Activated CD4-positive, alpha-beta T cell treated with anti-CD3 and anti-CD28 coated beads for 36 hours (primary cell): ENCODE measurements around the gene WDR11. TPM values are rescaled to one million over a fixed set of nuclear protein-coding genes. Genes with fewer than 3 reads are reported as not detected.
A peak's percentile ranks its signal among the peaks of the same experiment; 100 is the strongest.

ENCODE experiments used
- ATAC-seq: fragments of 200-7000 bp; cut with Tn5 transposase; one replicate; pipeline ENCODE4 v1.10.0; 2021; ENCODE audit warnings: mild to moderate bottlenecking, moderate library complexity
- CTCF ChIA-PET: fragments of 350-600 bp; sonication (Branson Sonifier 250); formaldehyde crosslinking; loops from one replicate; lab custom pipeline; 2021; ENCODE audit warnings: antibody characterized with exemption; lab: Charles Lee
- POLR2A ChIA-PET: fragments of 350-600 bp; sonication (Branson Sonifier 250); formaldehyde crosslinking; loops from one replicate; lab custom pipeline; 2021; ENCODE audit warnings: antibody characterized with exemption, inconsistent platforms; lab: Charles Lee
- DNase-seq: peaks from one replicate; pipeline ENCODE4 v3.0.0-alpha.2; 2020
- H3K27ac Mint-ChIP-seq: one replicate; pipeline ENCODE4 v1.8.0; 2021; ENCODE audit warnings: mixed read lengths
- H3K27me3 Mint-ChIP-seq: one replicate; pipeline ENCODE4 v1.8.0; 2021; ENCODE audit warnings: mixed read lengths
- H3K36me3 Mint-ChIP-seq: one replicate; pipeline ENCODE4 v1.8.0; 2021; ENCODE audit warnings: low read depth, mixed read lengths
- H3K4me1 Mint-ChIP-seq: one replicate; pipeline ENCODE4 v1.8.0; 2021; ENCODE audit warnings: mixed read lengths
- H3K4me3 Mint-ChIP-seq: one replicate; pipeline ENCODE4 v1.8.0; 2021; ENCODE audit warnings: mild to moderate bottlenecking, moderate library complexity, mixed read lengths
- H3K9me3 Mint-ChIP-seq: one replicate; pipeline ENCODE4 v1.8.0; 2021; ENCODE audit warnings: low read depth, mixed read lengths
- intact Hi-C, 2 experiments: fragments of 100-400 bp; cut with DNase I in 1 of 2; cut with micrococcal nuclease in 1 of 2; formaldehyde crosslinking; loops; one replicate each; pipeline versions ENCODE4 v1.14.2 to v1.15.1; 2022 to 2024; cut with DNase I, micrococcal nuclease
- total RNA-seq, 2 experiments: library from RNA; stranded (reverse); gene quantifications; one replicate each; pipeline ENCODE4 v1.2.3, GENCODE V29; 2021

Gene WDR11, protein sequence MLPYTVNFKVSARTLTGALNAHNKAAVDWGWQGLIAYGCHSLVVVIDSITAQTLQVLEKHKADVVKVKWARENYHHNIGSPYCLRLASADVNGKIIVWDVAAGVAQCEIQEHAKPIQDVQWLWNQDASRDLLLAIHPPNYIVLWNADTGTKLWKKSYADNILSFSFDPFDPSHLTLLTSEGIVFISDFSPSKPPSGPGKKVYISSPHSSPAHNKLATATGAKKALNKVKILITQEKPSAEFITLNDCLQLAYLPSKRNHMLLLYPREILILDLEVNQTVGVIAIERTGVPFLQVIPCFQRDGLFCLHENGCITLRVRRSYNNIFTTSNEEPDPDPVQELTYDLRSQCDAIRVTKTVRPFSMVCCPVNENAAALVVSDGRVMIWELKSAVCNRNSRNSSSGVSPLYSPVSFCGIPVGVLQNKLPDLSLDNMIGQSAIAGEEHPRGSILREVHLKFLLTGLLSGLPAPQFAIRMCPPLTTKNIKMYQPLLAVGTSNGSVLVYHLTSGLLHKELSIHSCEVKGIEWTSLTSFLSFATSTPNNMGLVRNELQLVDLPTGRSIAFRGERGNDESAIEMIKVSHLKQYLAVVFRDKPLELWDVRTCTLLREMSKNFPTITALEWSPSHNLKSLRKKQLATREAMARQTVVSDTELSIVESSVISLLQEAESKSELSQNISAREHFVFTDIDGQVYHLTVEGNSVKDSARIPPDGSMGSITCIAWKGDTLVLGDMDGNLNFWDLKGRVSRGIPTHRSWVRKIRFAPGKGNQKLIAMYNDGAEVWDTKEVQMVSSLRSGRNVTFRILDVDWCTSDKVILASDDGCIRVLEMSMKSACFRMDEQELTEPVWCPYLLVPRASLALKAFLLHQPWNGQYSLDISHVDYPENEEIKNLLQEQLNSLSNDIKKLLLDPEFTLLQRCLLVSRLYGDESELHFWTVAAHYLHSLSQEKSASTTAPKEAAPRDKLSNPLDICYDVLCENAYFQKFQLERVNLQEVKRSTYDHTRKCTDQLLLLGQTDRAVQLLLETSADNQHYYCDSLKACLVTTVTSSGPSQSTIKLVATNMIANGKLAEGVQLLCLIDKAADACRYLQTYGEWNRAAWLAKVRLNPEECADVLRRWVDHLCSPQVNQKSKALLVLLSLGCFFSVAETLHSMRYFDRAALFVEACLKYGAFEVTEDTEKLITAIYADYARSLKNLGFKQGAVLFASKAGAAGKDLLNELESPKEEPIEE
- 10 to 100 TPM; 39.6 to 65.1 TPM for total RNA-seq

DNA sequence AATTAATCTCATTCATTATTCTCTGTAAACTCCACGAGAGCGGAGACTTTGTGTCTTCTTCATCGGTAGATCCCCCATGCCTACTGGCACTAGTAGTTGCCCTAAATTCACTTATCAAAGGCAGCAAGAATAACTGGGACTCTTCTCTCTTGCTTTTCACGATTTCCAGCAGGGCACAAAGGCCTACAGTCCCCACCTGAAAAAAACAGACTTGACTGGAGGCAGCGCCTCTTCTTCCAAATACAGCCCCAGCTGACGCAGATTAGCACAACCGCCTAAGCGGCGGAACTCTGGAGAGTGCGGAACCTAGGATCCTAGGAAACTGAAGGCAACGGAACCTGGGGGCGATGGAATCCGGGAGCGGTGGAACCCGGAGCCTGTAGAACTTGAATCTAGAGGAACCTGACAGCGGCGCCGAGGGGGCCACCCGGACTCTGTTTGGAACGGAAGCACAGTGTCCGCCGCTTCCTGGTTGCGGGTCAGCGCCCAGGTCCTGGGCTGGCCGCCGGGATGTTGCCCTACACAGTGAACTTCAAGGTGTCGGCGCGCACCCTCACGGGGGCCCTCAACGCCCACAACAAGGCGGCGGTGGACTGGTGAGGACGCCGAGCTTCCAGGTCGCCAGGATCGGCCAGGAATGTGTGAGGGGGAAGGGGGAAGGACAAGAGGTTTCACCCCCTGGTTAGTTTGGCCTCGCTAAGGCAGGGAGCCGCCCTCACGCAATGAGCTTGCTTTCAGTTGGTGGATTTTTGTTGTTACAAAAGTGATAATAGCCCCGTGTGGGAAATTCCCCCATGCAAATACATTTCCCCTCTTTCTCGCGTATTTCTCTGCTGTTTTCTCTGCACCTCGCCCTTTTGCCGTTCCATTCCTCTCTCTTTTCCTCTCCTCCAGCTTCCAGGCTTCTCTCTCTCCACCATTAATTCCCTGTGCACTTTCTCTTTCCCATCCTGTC lies at the start of gene WDR11:
Gene WDR11, plus strand, starts transcription at position 452 of the 955 bp plus-strand sequence. Its CDS starts 59 bp downstream, at position 511.
- ChIA-PET POLR2A (no interaction called here), CTCF (interaction anchor here (1.1 kb wide), 1 partner anchor 13 kb away, joined by 3 read pairs; no protein-coding TSS in a partner anchor)
- peak; percentile 93 for ATAC-seq
- Mint-ChIP-seq H3K4me3 (peak within 1 kb of the TSS; percentile 88), H3K36me3 (peaks cover 23% of the 10 kb centered on the region), H3K27ac (peak within 1 kb of the TSS; percentile 86), H3K9me3 (peaks cover 1% of the 10 kb centered on the region), H3K4me1 (peaks cover 38% of the 10 kb centered on the region), H3K27me3 (no peaks in the 10 kb centered on the region)
- DNase-seq = peak; percentile 83
- intact Hi-C loops = loop anchor here in 1 of 2 experiments (5.0 kb wide), 1 partner anchor 1076 kb away; the partner anchor contains the start of gene ATE1

DNA sequence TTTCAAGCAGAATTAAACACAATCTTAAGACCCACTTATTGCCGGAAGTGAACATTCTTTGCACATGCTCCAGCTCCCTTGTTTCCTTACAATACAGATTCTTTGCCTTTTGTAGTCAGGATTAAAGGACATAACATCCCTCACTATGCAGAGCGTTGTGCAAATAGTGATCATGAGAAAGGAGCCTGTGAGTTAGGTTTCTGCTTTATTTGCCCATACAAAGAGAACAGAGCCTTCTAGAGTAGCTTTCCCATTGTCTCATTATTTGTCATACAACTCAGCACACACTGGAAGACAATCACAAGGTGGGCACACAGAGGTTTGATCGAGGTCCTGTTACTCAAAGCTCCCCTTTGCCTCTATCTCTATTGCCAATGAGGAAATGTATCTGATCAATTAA lies 48.2 kb upstream of the WDR11 start:
- ATAC-seq (no peak), DNase-seq (no peak)
- no peaks in the 10 kb centered on the region for H3K4me1 Mint-ChIP-seq
- intact Hi-C loops = no loop called here
- no peak overlapping the region for H3K27ac Mint-ChIP-seq
- no peaks in the 10 kb centered on the region for H3K9me3 Mint-ChIP-seq
- H3K4me3 Mint-ChIP-seq = no peak overlapping the region
- ChIA-PET POLR2A (no interaction called here), CTCF (interaction anchor here (0.5 kb wide), 1 partner anchor 45 kb away, joined by 3 read pairs; no protein-coding TSS in a partner anchor)
- H3K27me3 Mint-ChIP-seq = peaks cover 2% of the 10 kb centered on the region
- no peaks in the 10 kb centered on the region for H3K36me3 Mint-ChIP-seq

DNA sequence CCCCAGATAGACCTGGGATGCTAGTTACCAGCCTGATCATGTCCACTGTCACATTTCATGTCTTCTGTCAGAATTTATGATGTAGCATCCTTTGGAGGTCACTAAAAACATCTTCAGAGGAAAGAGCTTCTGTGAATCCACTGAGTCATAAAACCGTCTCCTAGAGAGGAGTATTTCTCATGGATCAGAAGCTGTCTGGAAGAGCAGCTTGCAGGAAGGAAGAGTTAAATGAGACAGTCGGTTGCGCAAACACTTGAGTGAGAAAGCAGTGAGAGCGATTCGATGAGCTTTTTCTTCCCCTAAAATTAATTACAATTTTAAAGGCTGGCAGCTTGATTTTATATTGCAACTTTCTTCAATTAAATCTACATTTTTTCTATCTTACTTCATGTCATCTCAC lies 47.2 kb upstream of the WDR11 start:
- H3K36me3 Mint-ChIP-seq = no peaks in the 10 kb centered on the region
- intact Hi-C loops = no loop called here
- POLR2A ChIA-PET = no interaction called here
- no peak overlapping the region for H3K4me3 Mint-ChIP-seq
- CTCF ChIA-PET = interaction anchor here (0.6 kb wide), 1 partner anchor 329 kb away, joined by 4 read pairs; no protein-coding TSS in a partner anchor
- peaks cover 2% of the 10 kb centered on the region for H3K27me3 Mint-ChIP-seq
- DNase-seq = no peak
- H3K27ac Mint-ChIP-seq = no peak overlapping the region
- H3K4me1 Mint-ChIP-seq = no peaks in the 10 kb centered on the region
- no peaks in the 10 kb centered on the region for H3K9me3 Mint-ChIP-seq
- no peak for ATAC-seq

DNA sequence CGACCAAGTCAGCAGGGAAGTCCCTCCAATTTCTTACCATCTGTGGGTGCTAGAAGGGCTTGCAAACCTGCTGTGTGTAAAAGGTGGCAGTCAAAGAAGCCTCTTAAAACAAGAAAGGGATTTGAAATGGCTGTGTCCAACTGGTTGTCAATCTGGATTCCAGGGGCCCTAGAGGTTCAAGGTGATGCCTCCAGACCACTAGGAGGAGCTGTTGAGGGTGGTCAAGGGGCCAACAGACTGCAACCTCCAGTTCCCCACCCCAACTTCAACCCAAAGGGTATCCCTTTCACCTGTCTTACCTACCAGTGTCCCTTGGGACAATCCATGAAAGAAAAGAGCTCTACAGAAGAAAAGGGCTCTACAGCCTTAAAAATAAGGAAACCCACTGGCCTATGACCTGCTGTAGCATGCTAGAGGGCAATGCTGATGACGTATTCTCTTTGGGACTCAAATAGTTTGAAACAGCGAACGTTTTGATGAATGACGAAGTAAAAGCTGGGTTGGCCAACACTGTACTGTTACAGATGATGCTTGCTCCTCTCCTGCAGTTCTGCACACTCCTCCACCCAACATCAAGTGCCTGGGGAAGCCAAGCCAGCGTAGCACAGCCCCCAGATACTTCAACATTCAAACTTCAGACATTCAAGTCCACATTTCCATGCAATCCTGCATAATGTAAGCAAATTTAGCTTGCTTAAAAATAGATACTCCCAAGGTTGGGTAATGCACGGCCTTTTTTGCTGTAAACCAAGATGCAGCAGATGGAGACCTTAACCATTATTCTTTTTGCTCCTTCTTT lies 45.9 kb upstream of the WDR11 start:
- ChIA-PET POLR2A (no interaction called here), CTCF (no interaction called here)
- no peak for DNase-seq
- no peak for ATAC-seq
- intact Hi-C loops = no loop called here
- Mint-ChIP-seq H3K4me3 (no peak overlapping the region), H3K4me1 (no peaks in the 10 kb centered on the region), H3K9me3 (no peaks in the 10 kb centered on the region), H3K27me3 (peaks cover 2% of the 10 kb centered on the region), H3K36me3 (no peaks in the 10 kb centered on the region), H3K27ac (no peak overlapping the region)

DNA sequence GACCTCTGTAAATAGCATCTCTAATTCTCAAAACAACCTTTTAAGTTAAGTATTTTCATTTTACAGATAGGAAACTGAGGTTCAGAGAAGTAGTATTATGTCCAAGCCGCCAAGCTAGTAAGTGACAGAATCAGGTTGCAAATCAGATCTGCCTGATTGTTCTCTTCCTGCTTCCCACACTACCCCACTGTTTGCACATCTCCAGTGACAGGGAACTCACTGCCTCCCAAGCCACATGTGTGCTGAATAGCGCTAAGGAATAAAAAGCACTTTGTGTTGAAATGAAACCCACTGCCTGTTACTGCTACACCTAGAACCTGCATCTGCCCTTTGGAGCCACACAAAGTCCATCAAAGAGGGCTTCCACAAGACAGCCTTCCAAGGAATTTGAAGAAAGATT lies 45.1 kb upstream of the WDR11 start:
- Mint-ChIP-seq H3K27me3 (peaks cover 7% of the 10 kb centered on the region), H3K27ac (no peak overlapping the region), H3K4me1 (no peaks in the 10 kb centered on the region), H3K4me3 (no peak overlapping the region), H3K9me3 (no peaks in the 10 kb centered on the region), H3K36me3 (no peaks in the 10 kb centered on the region)
- intact Hi-C loops = no loop called here
- no peak for DNase-seq
- ATAC-seq = no peak
- POLR2A ChIA-PET = no interaction called here
- CTCF ChIA-PET = no interaction called here

DNA sequence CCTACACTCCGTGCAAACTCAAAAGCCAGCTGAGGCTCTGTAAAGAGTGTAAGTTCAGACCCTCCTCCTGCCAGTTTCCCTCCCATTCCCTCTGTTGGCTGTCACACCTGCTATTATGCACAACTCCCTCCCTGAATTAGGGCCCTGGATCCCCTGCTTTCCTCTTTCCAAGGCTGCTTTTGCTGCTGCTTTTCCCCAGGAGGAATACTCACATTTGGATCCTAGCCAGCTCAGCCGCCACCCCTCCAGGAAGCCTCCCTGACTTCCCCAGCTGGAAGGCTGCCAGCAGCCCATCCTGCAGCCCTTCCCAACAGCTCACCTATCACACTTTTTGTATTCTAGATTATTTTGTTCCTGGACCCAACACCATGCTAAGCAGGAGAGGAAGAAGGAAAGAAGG lies 40.9 kb upstream of the WDR11 start:
- intact Hi-C loops = no loop called here
- POLR2A ChIA-PET = no interaction called here
- Mint-ChIP-seq H3K36me3 (no peaks in the 10 kb centered on the region), H3K27me3 (peaks cover 15% of the 10 kb centered on the region), H3K27ac (no peak overlapping the region), H3K9me3 (no peaks in the 10 kb centered on the region), H3K4me1 (no peaks in the 10 kb centered on the region), H3K4me3 (no peak overlapping the region)
- CTCF ChIA-PET = no interaction called here
- ATAC-seq (no peak), DNase-seq (no peak)

DNA sequence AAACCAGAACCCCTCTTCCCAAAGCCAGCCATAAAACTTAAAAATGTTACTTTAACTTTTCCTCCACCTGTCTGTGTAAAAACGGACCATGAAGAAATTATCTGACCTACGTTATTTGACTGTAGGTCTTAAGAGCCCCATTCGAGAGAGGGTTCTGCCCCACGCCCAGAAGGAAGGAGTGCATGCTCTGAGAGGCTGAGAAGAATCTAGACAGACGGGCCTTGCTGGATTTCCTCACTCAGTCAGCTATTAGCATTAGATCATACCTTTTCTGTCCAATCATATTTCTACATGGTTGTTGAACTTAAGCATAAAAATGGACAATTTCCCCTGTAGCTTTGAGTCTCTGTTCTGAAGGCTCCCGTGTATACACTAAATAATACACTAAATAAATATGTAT lies 38.1 kb upstream of the WDR11 start:
- Mint-ChIP-seq H3K9me3 (no peaks in the 10 kb centered on the region), H3K27ac (no peak overlapping the region), H3K36me3 (no peaks in the 10 kb centered on the region), H3K27me3 (peaks cover 23% of the 10 kb centered on the region), H3K4me3 (no peak overlapping the region), H3K4me1 (no peaks in the 10 kb centered on the region)
- intact Hi-C loops = no loop called here
- no peak for ATAC-seq
- ChIA-PET CTCF (no interaction called here), POLR2A (no interaction called here)
- DNase-seq = no peak

DNA sequence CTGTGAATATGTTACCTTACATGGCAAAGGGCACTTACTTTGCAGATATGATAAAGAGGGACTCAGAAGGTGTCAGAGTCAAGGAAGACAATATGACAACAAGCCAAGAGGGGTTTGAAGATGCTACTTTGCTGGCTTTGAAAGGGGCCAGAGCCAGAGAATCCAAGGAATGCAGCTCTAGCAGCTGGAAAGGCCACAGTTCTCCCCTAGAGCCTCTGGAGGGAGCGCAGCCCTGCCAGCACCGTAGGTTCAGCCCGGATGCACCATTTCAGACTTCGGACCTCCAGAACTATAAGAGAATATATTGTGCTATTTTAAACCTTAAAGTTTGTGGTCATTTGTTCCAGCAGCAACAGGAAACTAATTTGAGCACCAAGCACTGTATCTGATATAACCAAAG lies 32.9 kb upstream of the WDR11 start:
- DNase-seq (no peak), ATAC-seq (no peak)
- Mint-ChIP-seq H3K4me3 (no peak overlapping the region), H3K4me1 (no peaks in the 10 kb centered on the region), H3K27me3 (peaks cover 25% of the 10 kb centered on the region), H3K36me3 (no peaks in the 10 kb centered on the region), H3K27ac (no peak overlapping the region), H3K9me3 (no peaks in the 10 kb centered on the region)
- POLR2A ChIA-PET = no interaction called here
- intact Hi-C loops = no loop called here
- CTCF ChIA-PET = no interaction called here

DNA sequence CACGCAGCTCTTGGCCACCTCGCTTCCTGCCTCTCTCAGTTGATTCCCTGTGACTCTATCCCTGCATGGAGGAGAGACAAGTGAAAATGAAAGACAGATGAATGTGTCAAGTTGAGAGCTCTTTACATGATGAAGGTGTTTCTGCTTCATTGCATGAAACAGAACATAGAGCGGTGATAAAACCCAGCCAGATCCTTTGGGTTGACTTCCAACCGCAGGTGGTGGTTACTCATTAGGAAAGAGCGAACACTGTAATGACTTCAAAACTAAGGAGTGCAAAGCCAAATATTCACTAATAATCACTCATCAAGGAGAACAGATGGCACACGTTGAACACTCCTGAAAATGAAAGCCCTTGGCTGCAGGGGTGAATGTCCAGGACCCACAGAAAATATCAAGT lies 31.8 kb upstream of the WDR11 start:
- H3K9me3 Mint-ChIP-seq = no peaks in the 10 kb centered on the region
- intact Hi-C loops = no loop called here
- peaks cover 25% of the 10 kb centered on the region for H3K27me3 Mint-ChIP-seq
- no peak for DNase-seq
- ATAC-seq = no peak
- H3K4me3 Mint-ChIP-seq = no peak overlapping the region
- no peak overlapping the region for H3K27ac Mint-ChIP-seq
- CTCF ChIA-PET = no interaction called here
- H3K36me3 Mint-ChIP-seq = no peaks in the 10 kb centered on the region
- POLR2A ChIA-PET = no interaction called here
- no peaks in the 10 kb centered on the region for H3K4me1 Mint-ChIP-seq

DNA sequence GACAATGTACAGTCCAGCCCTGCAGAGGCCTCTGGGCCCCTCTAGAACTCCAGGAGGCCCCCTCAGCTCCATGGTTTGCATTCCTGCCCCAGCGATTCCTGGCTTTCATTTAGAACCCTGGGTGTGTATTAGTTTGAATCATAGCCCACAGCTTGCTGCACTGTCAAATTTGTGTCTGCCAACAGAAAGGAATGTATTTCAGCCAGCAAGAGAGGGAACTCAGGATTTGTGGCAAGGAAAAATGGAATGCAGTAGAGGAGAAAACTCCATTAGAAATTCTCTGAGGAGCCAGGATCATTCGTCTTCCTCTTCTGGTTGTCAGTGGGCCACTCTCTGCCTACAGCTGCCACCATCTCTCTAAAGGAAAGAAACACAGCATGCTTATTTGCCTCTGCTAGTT lies 27.9 kb upstream of the WDR11 start:
- intact Hi-C loops = no loop called here
- no peak for DNase-seq
- H3K4me3 Mint-ChIP-seq = no peak overlapping the region

More for the DNA sequence above, 27.9 kb upstream of the WDR11 start:
- POLR2A ChIA-PET = no interaction called here
- H3K36me3 Mint-ChIP-seq = no peaks in the 10 kb centered on the region
- no peak for ATAC-seq
- CTCF ChIA-PET = no interaction called here
- H3K27ac Mint-ChIP-seq = no peak overlapping the region
- H3K4me1 Mint-ChIP-seq = no peaks in the 10 kb centered on the region
- H3K27me3 Mint-ChIP-seq = peaks cover 11% of the 10 kb centered on the region
- no peaks in the 10 kb centered on the region for H3K9me3 Mint-ChIP-seq
